ENCODE data around the gene GALNT6. TPM values are rescaled to one million over a fixed set of nuclear protein-coding genes. Genes with fewer than 3 reads are reported as not detected.

Gene GALNT6
- total and polyA plus RNA-seq, 9 of the 15 experiments (the other 6 are each of a cell fraction or from before 2014, with no cell fraction given): 1.5 to 8.6 (median 5.1) TPM

GRCh38 chr12:51341251-51342007, 49.8 kb downstream of the GALNT6 start (continued):
- TF ChIP-seq DACH1 (IDR thresholded peaks at IDR 0.05; ENCODE audit: partially characterized antibody) (no peak), GATAD2A (IDR thresholded peaks at IDR 0.05) (no peak), ZNF3 (CRISPR knock-in tag; IDR thresholded peaks at IDR 0.05) (no peak), BCL6 (CRISPR knock-in tag; IDR thresholded peaks at IDR 0.05) (no peak), SIN3A (IDR thresholded peaks at IDR 0.05; ENCODE audit: borderline replicate concordance in 2 of 2, control insufficient read depth in 1 of 2, low read depth in 2 of 2, low read length in 2 of 2) (no peak), RB1 (IDR thresholded peaks at IDR 0.05; ENCODE audit: low read depth) (peak; percentile 43; the same call in 1 of the 2 replicates), SAFB2 (IDR thresholded peaks at IDR 0.05; ENCODE audit: borderline replicate concordance, low read depth, low read length, severe bottlenecking) (no peak), RBM39 (optimal IDR thresholded peaks at IDR 0.05; ENCODE audit: low read depth, low read length) (no peak), FUS (optimal IDR thresholded peaks at IDR 0.05; ENCODE audit: low read depth, low read length) (no peak), SUPT5H (IDR thresholded peaks at IDR 0.05) (no peak), TEAD1 (CRISPR knock-in tag; IDR thresholded peaks at IDR 0.05) (peak in 1 of 2 experiments; percentile 23; a peak in 1 of 4 replicates), ETV6 (IDR thresholded peaks at IDR 0.05; ENCODE audit: borderline replicate concordance in 1 of 2, low read depth in 2 of 2, low read length in 1 of 2) (no peak), ETV6 (CRISPR knock-in tag; IDR thresholded peaks at IDR 0.05; ENCODE audit: borderline replicate concordance) (no peak), RBM15 (IDR thresholded peaks at IDR 0.05; ENCODE audit: insufficient read depth, low read length) (no peak), UBTF (IDR thresholded peaks at IDR 0.05; ENCODE audit: borderline replicate concordance in 1 of 2, low read depth in 2 of 2, low read length in 2 of 2) (0 out of 4 replicates have a peak, but pooled peaks of 1 of the 2 experiments have one; percentile 21), POLR2H (tag; IDR thresholded peaks at IDR 0.05; ENCODE audit: low read depth) (no peak), ELF2 (CRISPR knock-in tag; IDR thresholded peaks at IDR 0.05) (no peak), KLF16 (IDR thresholded peaks at IDR 0.05) (peak; percentile 86), HNRNPH1 (optimal IDR thresholded peaks at IDR 0.05; ENCODE audit: low read depth, low read length) (no peak), LARP7 (IDR thresholded peaks at IDR 0.05) (no peak), ZKSCAN1 (IDR thresholded peaks at IDR 0.05; ENCODE audit: low read depth, low read length) (no peak), DEAF1 (CRISPR knock-in tag; IDR thresholded peaks at IDR 0.05) (peak; percentile 97), CREM (IDR thresholded peaks at IDR 0.05; ENCODE audit: low read depth) (peak; percentile 27; the same call in 1 of the 2 replicates), TFAM (CRISPR knock-in tag; conservative IDR thresholded peaks at IDR 0.05) (no peak), DPF2 (IDR thresholded peaks at IDR 0.05) (0 out of 2 replicates have a peak, but pooled peaks have one; percentile 32), MED1 (CRISPR knock-in tag; IDR thresholded peaks at IDR 0.05; ENCODE audit: borderline replicate concordance) (no peak)
- TF ChIP-seq, protein P1, sequence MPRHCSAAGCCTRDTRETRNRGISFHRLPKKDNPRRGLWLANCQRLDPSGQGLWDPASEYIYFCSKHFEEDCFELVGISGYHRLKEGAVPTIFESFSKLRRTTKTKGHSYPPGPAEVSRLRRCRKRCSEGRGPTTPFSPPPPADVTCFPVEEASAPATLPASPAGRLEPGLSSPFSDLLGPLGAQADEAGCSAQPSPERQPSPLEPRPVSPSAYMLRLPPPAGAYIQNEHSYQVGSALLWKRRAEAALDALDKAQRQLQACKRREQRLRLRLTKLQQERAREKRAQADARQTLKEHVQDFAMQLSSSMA (CRISPR knock-in tag; IDR thresholded peaks at IDR 0.05): no peak
